GM18520 (cell line): Measurements from ENCODE around the gene ACOT12.
"Not testable (repeated sequence)": the region's sequence is repeated elsewhere in the genome, so short reads cannot be mapped to it uniquely, and the experiment has no call there.

Experiments used
- ATAC-seq: cut with Tn5 transposase; IDR thresholded peaks from one replicate; pipeline ENCODE4 v1.9.1; 2021; ENCODE audit not compliant: unreplicated experiment

The ACOT12 gene

DNA sequence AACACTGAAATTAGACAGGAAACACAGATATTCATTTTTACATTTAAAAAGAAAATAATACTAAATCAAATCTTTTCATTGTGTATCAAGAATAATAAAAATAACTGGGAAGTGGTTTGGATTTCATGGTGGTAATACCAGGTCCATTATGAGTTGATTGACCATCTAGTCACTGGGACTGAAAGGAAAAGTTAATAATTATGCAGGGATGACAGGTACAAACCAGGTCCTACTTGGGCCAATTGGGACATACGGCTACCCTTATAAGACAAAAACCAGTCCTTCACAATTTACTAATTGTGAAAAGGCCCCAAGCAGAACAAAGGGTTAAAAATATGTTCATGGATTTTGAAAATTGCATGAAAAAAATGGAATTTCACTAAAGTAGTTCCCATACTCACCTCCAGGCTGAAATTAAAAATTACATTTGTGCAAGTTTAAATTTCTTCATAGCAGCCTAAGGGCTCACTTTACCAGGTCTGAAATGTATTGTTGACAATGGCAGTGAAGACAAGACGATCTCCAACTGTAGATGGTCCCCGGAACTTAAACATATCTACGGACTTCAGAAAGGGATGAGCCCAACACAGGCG lies 48.4 kb downstream of the ACOT12 start:
- no peak for ATAC-seq

DNA sequence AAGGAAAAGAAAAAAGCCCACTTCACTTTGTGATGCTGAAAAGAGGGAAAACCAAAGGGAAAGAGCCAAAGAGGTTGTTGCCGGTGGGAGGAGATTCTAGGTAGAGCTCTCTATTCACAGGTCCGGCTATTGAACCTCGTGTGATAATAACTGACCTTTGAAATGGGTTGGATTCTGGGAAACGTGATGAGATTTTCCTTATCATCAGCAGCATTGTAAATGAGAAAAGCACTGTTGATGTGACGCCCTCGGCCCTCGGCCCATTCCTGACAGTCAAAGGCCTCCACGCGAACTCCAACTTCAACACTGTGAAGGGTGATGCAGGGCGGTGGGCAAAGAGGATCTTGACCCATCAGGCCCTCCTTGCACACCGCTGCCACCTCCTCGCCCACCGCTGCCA lies 49.2 kb downstream of the ACOT12 start:
- no peak for ATAC-seq

DNA sequence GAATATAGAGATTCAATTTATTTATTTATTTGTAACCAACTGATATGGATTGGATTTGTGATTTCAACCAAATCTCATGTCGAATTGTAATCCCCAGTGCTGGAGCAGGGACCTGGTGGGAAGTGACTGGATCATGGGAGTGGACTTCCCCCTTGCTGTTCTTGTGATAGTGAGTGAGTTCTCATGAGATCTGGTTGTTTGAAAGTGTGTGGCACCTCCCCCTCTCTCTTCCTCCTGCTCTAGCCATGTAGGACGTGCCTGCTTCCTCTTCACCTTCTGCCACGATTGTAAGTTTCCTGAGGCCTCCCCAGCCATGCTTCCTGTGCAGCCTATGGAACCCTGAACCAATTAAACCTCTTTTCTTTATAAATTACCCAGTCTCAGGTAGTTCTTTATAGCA lies 55.7 kb downstream of the ACOT12 start:
- ATAC-seq: not testable (repeated sequence)

DNA sequence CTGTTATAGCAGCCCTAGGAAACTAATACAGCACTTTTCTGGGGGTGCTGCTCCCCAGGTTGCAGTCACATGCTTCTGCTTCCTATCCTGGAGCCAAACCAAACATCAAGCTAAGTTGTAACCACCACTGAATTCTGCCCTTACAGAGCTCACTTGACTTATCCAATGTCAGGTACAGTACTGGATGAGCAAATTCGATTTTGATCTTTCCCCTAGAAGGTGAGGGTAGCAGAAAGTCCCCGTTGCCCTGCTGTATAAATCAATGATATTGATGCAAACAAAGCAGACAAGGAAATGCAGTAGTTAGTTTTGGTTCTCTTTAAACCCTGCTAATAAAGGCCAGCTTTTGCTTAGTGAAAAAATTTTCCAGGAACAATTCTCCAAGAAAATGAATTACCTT lies 56.1 kb downstream of the ACOT12 start:
- no peak for ATAC-seq

DNA sequence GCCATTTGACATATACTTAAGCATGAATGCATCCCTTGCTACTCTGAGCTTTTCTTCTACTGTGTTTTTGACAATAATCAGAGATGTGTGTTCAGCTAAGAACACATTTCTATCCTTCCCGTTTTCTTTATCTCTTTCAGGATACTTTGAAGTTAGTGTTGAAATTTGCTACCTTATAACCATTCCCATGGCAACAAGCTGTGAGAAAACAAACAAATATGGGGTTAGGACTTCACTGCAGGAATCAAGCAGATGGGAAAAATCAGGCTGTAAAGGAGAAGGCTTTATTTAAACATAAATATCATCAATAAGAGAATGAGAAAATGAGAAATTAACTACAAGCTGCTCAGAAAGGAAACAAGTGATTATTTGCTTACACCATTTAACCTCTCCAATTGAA lies 57.4 kb downstream of the ACOT12 start:
- no peak for ATAC-seq

DNA sequence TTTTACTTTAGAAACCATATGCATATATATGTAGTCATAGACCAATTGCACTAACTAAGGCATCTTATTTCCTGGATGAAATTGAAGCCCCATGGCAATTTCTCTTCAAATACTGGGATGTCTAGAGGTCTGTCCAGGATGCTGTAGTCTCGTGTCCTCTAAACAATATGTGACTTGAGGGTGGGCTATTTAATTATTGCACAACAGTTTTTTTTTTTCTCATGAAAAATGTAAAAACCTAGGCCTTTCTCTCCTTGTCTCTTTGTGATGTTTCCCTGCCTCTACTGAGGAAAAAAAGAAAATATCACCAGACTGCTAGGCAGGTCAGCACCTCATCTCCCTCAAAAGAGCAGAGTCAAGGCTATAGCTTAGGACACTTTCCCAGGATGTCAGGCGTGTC lies 58.0 kb downstream of the ACOT12 start:
- no peak for ATAC-seq

DNA sequence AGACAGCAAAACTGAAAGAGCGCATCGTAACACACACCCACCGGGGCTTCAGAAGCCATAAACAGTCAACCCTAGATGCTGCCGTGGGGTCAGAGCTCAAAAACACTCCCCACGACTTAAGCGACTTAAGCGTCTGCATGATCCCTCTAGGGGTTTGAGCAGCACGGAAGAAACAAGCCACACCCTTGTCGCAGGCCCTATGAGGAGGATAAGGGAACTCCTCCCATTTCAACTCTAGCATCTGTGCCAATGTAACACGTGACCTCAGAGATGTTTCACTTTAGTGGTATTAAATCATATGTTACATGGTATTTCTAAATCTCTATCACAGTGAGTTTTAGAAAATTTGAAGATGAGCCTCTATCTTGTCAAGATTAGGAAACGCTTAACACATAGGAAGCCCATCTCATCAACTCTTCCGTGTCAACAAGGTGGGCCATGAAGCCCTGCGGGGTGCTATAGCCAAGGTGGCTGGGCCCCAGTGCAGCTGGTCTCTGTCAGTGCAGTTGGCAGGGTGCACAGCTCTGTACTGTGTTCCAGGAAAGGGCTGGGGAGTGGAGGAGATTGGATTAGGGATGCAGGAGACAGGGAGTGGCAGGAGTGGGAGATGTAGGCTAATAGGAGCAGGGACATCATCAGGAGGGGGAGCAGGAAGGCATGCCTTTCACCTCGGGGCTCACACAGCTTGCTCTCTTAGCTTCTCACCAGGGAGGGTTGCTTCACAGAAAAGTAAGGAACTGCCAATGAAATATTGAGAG lies 59.5 kb downstream of the ACOT12 start:
- ATAC-seq: no peak

DNA sequence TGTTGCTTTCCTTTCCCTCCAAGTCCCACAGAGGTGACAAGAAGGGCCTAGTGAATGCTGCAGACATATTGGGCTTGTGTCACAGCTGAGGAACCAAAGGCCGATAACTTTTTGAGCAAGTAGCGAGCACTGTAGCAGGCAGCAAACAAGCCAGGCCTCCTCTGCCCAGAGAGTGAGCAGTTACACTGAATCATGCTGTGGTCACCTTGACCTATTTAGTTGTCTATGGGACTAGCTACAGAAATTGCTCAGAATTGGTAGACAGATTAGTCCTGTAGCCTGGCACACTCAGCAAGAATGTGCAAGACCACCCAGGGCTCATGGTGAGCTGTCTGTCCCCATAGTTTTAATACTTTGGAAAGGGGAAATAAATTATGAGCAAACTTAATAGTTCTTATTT lies 67.4 kb downstream of the ACOT12 start:
- ATAC-seq: no peak

DNA sequence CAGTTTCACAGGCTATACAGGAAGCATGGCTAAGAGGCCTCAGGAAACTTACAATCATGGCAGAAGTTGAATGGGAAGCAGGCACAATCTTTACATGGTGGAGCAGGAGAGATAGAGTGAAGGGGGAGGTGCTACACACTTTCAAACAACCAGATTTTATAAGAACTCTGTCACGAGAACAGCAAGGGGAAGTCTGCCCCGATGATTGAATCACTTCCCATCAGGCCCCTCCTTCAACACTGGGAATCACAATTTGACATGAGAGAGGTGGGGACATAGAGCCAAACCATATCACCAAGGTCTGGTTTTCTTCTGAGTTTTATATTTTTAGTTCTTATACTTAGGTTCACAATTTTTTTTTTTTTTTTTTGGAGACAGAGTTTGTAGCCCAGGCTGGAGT lies 76.4 kb downstream of the ACOT12 start:
- no peak for ATAC-seq

DNA sequence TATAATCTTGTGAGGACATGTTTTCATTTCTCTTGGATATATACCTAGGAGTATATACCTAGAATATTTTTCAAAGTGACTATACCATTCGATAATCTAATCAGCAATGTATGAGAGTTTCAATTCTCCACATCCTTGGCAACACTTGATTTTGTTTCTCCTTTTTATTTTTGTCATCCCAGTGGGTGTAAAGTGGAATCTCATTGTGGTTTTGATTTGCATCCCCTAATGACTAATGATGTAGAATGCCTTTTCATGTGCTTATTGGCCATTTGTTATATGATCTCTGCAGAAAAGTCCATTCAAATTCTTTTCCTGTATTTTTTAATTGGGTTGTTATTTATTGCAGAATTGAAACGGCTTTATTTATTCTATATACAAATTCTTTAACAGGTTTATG lies 77.4 kb downstream of the ACOT12 start:
- ATAC-seq: no peak

DNA sequence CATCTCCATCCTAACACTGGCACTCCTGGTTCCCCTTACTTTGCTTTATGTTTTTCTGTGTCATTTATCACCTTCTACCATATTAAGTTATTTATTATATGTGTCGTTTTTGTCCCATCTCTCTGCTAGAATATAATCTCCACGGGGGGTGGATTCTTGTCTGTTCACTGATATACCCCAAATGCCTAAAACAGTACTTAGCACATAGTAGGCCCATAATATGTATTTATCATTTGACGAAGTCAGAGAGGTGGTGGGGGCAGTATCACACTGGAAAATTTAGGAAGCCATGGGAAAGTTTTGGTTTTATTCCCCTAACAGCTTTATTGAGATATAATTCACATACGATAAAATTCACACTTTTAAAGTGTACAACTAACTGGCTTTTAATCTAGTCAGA lies 78.1 kb downstream of the ACOT12 start:
- no peak for ATAC-seq

DNA sequence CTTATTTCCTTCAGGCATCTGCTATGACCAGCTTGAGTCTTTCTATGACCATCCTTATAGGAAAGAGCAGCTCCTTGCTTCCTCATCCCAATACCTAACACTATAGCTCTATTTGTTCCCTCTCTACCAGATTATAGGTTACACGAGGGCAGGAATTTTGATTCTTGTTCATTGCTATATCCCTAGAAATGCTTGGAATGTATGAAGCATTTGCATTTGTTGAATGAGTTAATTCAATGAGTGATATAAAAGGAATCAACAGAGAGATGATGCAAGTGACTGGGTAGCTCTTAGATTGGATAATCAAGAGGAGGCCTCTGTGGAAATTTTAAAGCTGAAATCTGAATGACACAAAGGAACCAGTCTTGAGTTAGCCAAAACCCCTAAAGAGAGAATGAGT lies 78.6 kb downstream of the ACOT12 start:
- ATAC-seq: no peak

DNA sequence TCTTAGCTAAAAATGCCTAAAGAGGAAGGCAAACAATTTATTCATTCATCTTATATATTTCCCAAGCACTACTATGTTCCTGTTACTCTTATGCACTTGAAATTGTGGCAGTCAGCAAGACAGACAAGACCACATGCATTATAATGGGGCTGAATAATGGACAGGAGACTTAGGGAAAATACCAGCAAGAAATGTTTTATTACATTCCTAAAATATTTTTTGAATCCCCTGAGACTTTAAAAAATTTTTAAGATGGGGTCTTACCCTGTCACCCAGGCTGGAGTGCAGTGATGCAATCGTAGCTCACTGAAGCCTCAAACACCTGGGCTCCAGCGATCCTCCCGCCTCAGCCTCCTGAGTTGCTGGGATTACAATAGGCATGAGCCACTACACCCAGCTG lies 79.4 kb downstream of the ACOT12 start:
- ATAC-seq: no peak

DNA sequence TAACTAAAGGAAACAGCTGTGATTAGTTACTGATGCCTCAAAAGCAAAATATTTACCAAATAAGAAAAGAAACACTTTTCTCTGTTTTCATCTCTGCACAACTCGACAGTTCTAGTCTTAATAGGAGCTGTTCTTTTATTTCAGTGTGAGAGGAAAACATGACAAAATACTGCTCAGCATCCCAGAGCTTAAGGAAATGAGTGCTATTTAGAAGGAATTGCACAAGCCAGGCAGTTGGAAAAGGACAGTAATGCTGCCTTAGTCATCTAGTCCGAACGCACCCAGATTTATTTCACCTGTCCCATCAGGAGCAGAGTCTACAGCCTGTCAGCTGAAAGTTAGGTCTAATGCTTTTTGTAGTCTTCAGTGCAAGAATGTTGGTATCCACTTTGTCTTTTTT lies 80.2 kb downstream of the ACOT12 start:
- ATAC-seq: no peak

DNA sequence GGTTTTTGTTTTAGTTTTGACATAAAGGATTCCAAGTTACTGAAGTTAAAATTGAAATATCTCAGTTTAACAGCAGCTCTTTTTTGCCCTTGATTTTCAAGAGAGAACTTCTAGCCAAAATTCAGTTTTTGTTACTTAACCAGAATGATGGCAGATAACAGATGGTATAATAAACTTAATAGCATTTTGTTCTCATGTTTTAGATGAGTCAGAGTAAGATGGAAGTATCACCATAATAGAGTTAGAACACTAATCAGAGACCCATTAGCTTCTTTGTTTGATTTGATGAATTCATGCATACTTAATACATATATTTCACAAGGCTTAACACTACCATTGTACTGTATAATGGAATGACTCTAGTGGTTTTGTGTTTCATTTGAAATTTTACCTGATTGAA lies 80.7 kb downstream of the ACOT12 start:
- no peak for ATAC-seq

DNA sequence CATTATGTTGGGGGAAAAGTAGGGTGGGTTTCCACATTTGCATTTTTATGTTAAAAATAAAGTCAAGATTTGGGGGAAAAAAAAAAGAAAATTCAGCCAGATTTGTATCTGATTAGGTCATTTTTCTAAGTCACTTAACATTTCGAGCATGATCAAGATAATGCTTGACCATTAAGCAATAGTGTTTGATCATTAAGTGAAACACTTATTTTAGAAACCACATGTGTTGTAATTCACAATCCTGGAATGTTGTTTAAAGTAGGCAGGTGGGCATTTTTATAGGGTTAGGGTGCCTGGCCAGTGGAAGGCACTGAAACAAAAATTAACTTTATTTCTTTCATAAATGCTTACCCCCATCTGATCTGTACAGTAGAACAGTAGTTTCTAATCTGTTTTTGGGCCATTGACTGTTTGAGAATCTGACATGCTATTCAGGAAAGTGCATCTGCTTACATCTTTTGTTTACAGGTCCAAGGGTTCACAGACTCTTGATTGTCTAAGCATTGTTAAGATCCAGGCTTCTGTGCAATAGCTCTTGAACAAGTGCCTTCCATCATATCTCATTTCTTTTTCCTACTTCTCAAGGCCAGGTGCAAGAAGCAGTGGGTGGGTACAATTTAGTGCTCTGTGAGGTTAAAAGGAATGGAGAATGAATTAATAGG lies 83.4 kb downstream of the ACOT12 start:
- no peak for ATAC-seq

DNA sequence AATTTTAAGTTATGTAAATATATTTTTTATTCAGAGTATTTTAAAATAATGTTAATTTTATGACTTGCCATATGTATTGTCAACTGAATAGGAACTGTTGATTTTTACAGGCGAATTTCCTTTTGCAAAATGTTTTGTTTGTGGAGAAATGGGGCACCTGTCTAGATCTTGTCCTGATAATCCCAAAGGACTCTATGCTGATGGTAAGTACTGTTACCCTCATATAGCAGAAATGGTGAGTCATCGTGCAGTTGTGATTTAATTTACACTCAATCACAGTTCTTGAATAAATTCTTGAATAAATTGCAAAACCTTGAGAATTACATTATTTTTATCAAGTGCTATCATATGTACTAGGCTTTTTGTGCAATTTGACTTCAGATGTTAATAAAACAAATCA lies 85.1 kb downstream of the ACOT12 start:
- no peak for ATAC-seq

DNA sequence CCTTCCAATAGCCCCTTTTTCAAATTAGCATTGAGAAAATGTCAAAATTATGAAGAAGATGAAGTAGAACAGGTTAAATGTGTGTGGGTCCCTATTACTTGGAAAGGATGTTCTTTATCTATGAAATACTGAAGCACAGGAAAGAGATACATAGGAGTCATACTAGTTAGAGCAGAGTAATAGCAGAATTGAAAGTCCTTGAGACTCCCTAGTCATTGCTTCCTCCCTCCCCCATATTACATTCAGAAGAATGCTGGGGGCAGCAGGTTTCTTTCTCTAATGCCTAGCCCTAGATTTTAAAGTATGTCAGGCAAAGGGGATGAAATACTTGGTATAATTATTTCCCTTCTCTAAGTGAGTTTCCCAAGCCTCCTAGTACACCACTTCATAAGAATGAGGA lies 88.1 kb downstream of the ACOT12 start:
- no peak for ATAC-seq

DNA sequence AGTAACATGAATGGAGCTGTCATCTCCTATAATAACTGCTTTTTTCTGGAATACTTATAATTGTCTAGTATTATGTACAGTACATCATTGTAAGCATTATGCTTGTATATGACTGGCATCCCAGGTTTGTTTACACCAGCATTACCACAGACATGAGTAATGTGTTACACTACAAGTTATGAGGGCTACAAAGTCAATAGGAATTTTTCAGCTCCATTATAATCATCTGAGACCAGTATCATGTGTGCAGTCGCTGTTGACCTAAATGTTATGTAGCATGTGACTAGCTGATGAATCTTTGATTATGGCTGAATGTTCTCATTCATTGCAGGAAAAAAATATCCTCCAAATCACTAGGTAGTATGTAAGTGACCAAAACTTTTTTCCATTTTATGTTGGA lies 90.4 kb downstream of the ACOT12 start:
- no peak for ATAC-seq

DNA sequence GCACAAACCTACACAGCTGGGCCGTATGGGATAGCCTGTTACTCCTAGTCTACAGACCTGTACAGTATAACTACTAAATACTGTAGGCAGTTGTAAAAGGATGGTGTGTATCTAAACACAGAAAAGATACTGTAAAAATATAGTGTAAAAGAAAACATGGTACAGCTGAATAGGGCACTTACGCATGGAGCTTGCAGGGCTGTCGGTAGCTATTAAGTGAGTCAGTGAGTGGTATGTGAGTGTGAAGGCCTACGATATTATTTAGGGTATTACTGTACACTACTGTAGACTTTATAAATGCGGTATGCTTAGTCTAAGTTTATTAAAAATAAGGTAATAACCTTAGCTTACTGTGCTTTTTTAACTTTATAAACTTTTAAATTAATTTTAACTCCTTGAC lies 91.3 kb downstream of the ACOT12 start:
- ATAC-seq: no peak

DNA sequence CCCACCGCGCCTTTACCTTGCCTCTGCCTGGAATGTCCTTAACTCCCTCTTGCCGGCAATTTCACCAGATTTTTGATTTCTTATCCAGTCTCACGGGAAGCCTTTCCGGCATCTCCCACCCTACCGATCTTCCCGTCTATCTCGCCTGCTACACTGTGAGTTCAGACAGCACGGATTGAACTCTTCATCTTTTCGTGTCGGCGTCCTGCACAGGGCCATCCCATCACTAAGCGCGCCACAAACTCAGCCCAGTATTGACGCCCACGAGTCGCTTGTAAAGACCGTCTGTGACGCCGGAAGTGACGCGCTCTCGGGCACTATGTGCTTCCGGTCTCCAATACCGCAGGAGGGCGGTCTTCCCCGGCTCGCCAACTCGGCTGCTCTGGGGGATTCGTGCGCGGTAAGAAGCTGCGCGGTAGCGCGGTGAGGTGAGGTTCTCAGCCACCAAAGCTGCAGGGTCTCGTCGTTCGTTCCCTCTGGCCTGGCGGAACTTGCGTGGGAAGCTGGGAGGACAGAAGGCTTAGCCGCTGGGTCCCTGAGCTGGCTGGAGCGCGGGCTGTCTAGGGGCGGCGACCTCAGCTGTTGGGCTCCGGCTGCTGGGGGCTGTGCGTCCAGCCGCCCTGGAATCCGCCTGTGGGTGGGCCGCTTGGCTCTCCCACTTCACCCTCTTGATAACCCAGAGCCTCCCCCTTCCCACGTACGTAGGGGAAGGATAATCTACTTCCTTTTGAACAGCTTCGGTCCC lies 92.5 kb downstream of the ACOT12 start, which contains the start of gene ZCCHC9:
ZCCHC9 (plus strand) TSS at position 317 of the 745 bp plus-strand sequence. CDS start 3,171 bp downstream, outside the sequence.
- ATAC-seq: peak; percentile 91

DNA sequence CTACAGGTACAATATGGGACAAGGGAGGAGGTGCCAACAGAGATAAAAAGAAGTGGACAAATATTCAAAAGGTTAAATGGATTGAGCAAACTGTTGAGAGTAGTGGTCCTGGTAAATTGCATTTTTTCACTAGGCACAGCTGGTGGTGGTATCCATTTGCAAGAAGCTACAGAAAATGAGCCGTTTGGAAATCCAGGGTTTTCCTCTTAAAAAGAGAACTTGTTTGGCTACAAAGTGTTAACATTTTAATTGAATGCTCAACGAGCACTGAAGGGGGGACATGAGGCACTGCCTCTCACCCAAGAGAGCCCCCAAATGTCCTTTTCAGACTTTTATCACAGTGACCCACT lies 93.0 kb downstream of the ACOT12 start:
- ATAC-seq: no peak
